H9 (cell line): ENCODE results near the gene NFATC1. TPM values are rescaled to one million over a fixed set of nuclear protein-coding genes. Genes with fewer than 3 reads are reported as not detected.

Source experiments
- DNase-seq: peaks from one replicate; pipeline ENCODE4 v3.0.0-alpha.2; 2017
- H2AFZ ChIP-seq: one replicate; pipeline ENCODE4 v1.6.1; 2013; ENCODE audit warnings: mild to moderate bottlenecking, low read length, control low read depth, moderate library complexity
- H2AK5ac ChIP-seq: 2 replicates; pipeline ENCODE4 v1.6.1; 2013; ENCODE audit warnings: low read length, control low read depth, mixed read lengths; ENCODE audit not compliant: insufficient read length
- H2BK120ac ChIP-seq: one replicate; pipeline ENCODE4 v1.6.1; 2013; ENCODE audit warnings: low read depth, mild to moderate bottlenecking, low read length, control low read depth, inconsistent platforms; ENCODE audit not compliant: poor library complexity, severe bottlenecking
- H2BK12ac ChIP-seq: 2 replicates; pipeline ENCODE4 v1.6.1; 2013; ENCODE audit warnings: low read length, control low read depth, mixed read lengths, low read depth; ENCODE audit not compliant: insufficient read length
- H2BK15ac ChIP-seq: 2 replicates; pipeline ENCODE4 v1.6.1; 2013; ENCODE audit warnings: low read depth, low read length, control low read depth
- H2BK20ac ChIP-seq: one replicate; pipeline ENCODE4 v1.6.1; 2013; ENCODE audit warnings: low read depth, mild to moderate bottlenecking, low read length, control low read depth, inconsistent platforms; ENCODE audit not compliant: poor library complexity, severe bottlenecking
- H2BK5ac ChIP-seq: 2 replicates; pipeline ENCODE4 v1.6.1; 2013; ENCODE audit warnings: low read length, control low read depth, mixed read lengths; ENCODE audit not compliant: insufficient read length
- H3K14ac ChIP-seq: 2 replicates; pipeline ENCODE4 v1.6.1; 2013; ENCODE audit warnings: low read length, control low read depth; ENCODE audit not compliant: insufficient read depth
- H3K18ac ChIP-seq: 2 replicates; pipeline ENCODE4 v1.6.1; 2013; ENCODE audit warnings: low read depth, mild to moderate bottlenecking, mixed read lengths, low read length, control low read depth; ENCODE audit not compliant: insufficient read length
- H3K23ac ChIP-seq: 2 replicates; pipeline ENCODE4 v1.6.1; 2013; ENCODE audit warnings: low read length, control low read depth, mixed read lengths, low read depth; ENCODE audit not compliant: insufficient read length
- H3K23me2 ChIP-seq: 2 replicates; pipeline ENCODE4 v1.6.1; 2013; ENCODE audit warnings: low read depth, mild to moderate bottlenecking, mixed read lengths, low read length, control low read depth; ENCODE audit not compliant: insufficient read length, poor library complexity, severe bottlenecking
- H3K27ac ChIP-seq: 2 replicates; pipeline ENCODE4 v1.5.1; 2013; ENCODE audit warnings: low read length, control low read depth, mixed read lengths, low read depth; ENCODE audit not compliant: insufficient read length
- H3K27me3 ChIP-seq: 2 replicates; pipeline ENCODE4 v1.6.1; 2013; ENCODE audit warnings: low read length, control low read depth, inconsistent platforms; ENCODE audit not compliant: insufficient read depth
- H3K4ac ChIP-seq: 2 replicates; pipeline ENCODE4 v1.6.1; 2013; ENCODE audit warnings: low read depth, mild to moderate bottlenecking, control low read depth, inconsistent platforms, low read length, moderate library complexity
- H3K4me1 ChIP-seq: 2 replicates; pipeline ENCODE4 v1.6.1; 2013; ENCODE audit warnings: low read length, control low read depth, inconsistent platforms; ENCODE audit not compliant: insufficient read depth
- H3K4me2 ChIP-seq: 2 replicates; pipeline ENCODE4 v1.6.1; 2013; ENCODE audit warnings: low read length, control low read depth, mixed read lengths; ENCODE audit not compliant: insufficient read length, insufficient read depth
- H3K56ac ChIP-seq: 2 replicates; pipeline ENCODE4 v1.6.1; 2013; ENCODE audit warnings: low read depth, mild to moderate bottlenecking, mixed read lengths, low read length, control low read depth; ENCODE audit not compliant: insufficient read length
- H3K79me1 ChIP-seq: 2 replicates; pipeline ENCODE4 v1.6.1; 2013; ENCODE audit warnings: low read depth, mild to moderate bottlenecking, moderate library complexity, low read length, control low read depth, inconsistent platforms; ENCODE audit not compliant: insufficient read depth, poor library complexity, severe bottlenecking
- H3K79me2 ChIP-seq: 2 replicates; pipeline ENCODE4 v1.6.1; 2013; ENCODE audit warnings: low read length, control low read depth, inconsistent platforms; ENCODE audit not compliant: insufficient read depth
- H3K9ac ChIP-seq: 2 replicates; pipeline ENCODE4 v1.6.1; 2013; ENCODE audit warnings: low read length, control low read depth, mixed read lengths; ENCODE audit not compliant: insufficient read length; ENCODE audit errors: extremely low read depth
- H3K9me3 ChIP-seq: one replicate; pipeline ENCODE4 v1.6.1; 2013; ENCODE audit warnings: low read depth, low read length, inconsistent platforms; ENCODE audit not compliant: control insufficient read depth
- H3T11ph ChIP-seq: one replicate; pipeline ENCODE4 v1.6.1; 2013; ENCODE audit warnings: mild to moderate bottlenecking, low read length, control low read depth, inconsistent platforms
- H4K20me1 ChIP-seq: one replicate; pipeline ENCODE4 v1.6.1; 2013; ENCODE audit not compliant: control insufficient read depth, insufficient read length, insufficient read depth
- H4K5ac ChIP-seq: 2 replicates; pipeline ENCODE4 v1.6.1; 2013; ENCODE audit warnings: low read depth, mild to moderate bottlenecking, mixed read lengths, low read length, control low read depth; ENCODE audit not compliant: insufficient read length
- H4K8ac ChIP-seq: replicated peaks from 2 replicates; pipeline ENCODE4 v1.6.1; 2013; ENCODE audit warnings: low read length, control low read depth, mixed read lengths, low read depth; ENCODE audit not compliant: insufficient read length
- H4K91ac ChIP-seq: 2 replicates; pipeline ENCODE4 v1.6.1; 2013; ENCODE audit warnings: low read depth, mild to moderate bottlenecking, moderate library complexity, mixed read lengths, low read length, control low read depth; ENCODE audit not compliant: insufficient read length
- H3K27ac Mint-ChIP-seq, 3 experiments: 2 replicates in 2 of 3; 3 replicates in 1 of 3; pipeline ENCODE4 v1.8.0; 2020 to 2021; ENCODE audit warnings: mixed read lengths in 3 of 3, mild to moderate bottlenecking in 1 of 3, moderate library complexity in 1 of 3
- H3K27me3 Mint-ChIP-seq: 2 replicates; pipeline ENCODE4 v1.8.0; 2021; ENCODE audit warnings: low read depth, mild to moderate bottlenecking, moderate library complexity, mixed read lengths
- H3K36me3 Mint-ChIP-seq, 3 experiments: 2 replicates in 2 of 3; 3 replicates in 1 of 3; pipeline ENCODE4 v1.8.0; 2020 to 2021; ENCODE audit warnings: low read depth in 3 of 3, mixed read lengths in 3 of 3; ENCODE audit not compliant: insufficient read depth in 1 of 3
- H3K4me1 Mint-ChIP-seq, 2 experiments: 2 replicates each; pipeline ENCODE4 v1.8.0; 2020; ENCODE audit warnings: mixed read lengths in 2 of 2
- H3K4me3 Mint-ChIP-seq, 2 experiments: 2 replicates in 1 of 2; 3 replicates in 1 of 2; pipeline ENCODE4 v1.8.0; 2020 to 2021; ENCODE audit warnings: mild to moderate bottlenecking in 2 of 2, mixed read lengths in 2 of 2, moderate library complexity in 1 of 2
- H3K9me3 Mint-ChIP-seq, 2 experiments: 2 replicates in 1 of 2; 3 replicates in 1 of 2; pipeline ENCODE4 v1.8.0; 2020; ENCODE audit warnings: mild to moderate bottlenecking in 2 of 2, mixed read lengths in 2 of 2, moderate library complexity in 1 of 2
- CTCF ChIP-seq: fragments of 200-600 bp; sonication (generic); conservative IDR thresholded peaks from 3 replicates; pipeline ENCODE4 v1.8.0; 2021; ENCODE audit warnings: antibody characterized with exemption, mild to moderate bottlenecking
- WGBS: extraction: QIAGEN DNeasy Blood & Tissue Kit; methylation state at CpG from one replicate; pipeline ENCODE4 v1.1.7; 2013; ENCODE audit warnings: missing lambda C conversion rate, low lambda C conversion rate, mixed read lengths; ENCODE audit not compliant: insufficient read length; ENCODE audit errors: extremely low coverage; 5-methylcytosine and 5-hydroxymethylcytosine counted together
- total RNA-seq: library from RNA; stranded (reverse); gene quantifications from 2 replicates; pipeline ENCODE4 v1.2.1, GENCODE V29; 2021

NFATC1 gene
- total RNA-seq, 1 experiment from 2014 or later: 5.5 TPM

DNA sequence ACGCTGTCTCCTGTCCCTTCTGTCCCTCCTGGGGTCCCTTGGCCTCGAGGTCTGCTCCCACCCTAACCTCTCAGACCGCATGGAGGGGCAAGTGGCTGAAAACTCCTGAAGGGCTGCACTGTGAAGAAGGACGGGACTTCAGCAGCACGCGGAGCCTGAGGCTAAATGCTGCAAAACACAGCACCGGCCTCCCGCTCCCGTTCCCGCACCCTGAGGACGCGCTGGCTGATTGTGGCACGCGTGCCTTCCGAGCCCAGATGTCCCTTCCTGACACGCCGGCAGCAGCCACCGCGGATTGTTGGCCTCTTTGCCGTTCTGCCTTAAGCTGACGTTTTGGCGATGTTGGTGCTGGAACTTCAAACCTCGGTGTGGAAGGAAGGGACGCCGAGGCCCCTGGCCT is 158.0 kb downstream of the NFATC1 start:
- Histone ChIP-seq H2BK15ac (no peak overlapping the region), H3K23me2 (no peaks in the 10 kb centered on the region), H4K8ac (no peak overlapping the region), H2AK5ac (no peak overlapping the region), H3K56ac (no peak overlapping the region), H3K79me2 (no peaks in the 10 kb centered on the region), H2BK120ac (no peak overlapping the region), H3K27me3 (no peaks in the 10 kb centered on the region), H2BK5ac (no peak overlapping the region), H4K91ac (no peak overlapping the region), H3K79me1 (no peaks in the 10 kb centered on the region), H2AFZ (no peak overlapping the region), H4K20me1 (no peaks in the 10 kb centered on the region), H3K14ac (no peak overlapping the region; the same call in 1 of the 2 replicates), H3K9me3 (no peaks in the 10 kb centered on the region), H2BK20ac (no peak overlapping the region), H3K4me2 (no peak overlapping the region), H3K23ac (no peak overlapping the region), H3T11ph (no peak overlapping the region), H3K18ac (no peak overlapping the region), H3K9ac (no peak overlapping the region), H4K5ac (no peak overlapping the region), H3K27ac (no peak overlapping the region), H3K4ac (no peak overlapping the region), H2BK12ac (no peak overlapping the region), H3K4me1 (no peaks in the 10 kb centered on the region)
- Mint-ChIP-seq H3K36me3 (no peaks in the 10 kb centered on the region; a peak in 1 of 7 replicates), H3K27me3 (no peaks in the 10 kb centered on the region), H3K27ac (peak overlapping the region in 1 of 3 experiments; percentile 65; a peak in 1 of 7 replicates), H3K9me3 (peaks cover 0 to 3% of the 10 kb centered on the region in 2 experiments; a peak in 1 of 5 replicates), H3K4me1 (no peaks in the 10 kb centered on the region), H3K4me3 (no peak overlapping the region)
- no peak for TF ChIP-seq CTCF
- no peak for DNase-seq
- no CpG with 5 or more reads among the region's 25 CpGs for WGBS
